Endodermal cell (in vitro differentiated cells): ENCODE results near the gene LRRC3. TPM values are rescaled to one million over a fixed set of nuclear protein-coding genes. Genes with fewer than 3 reads are reported as not detected.
A peak's percentile ranks its signal among the peaks of the same experiment; 100 is the strongest.
"Not testable (repeated sequence)": the region's sequence is repeated elsewhere in the genome, so short reads cannot be mapped to it uniquely, and the experiment has no call there.

Experiments used
- DNase-seq: peaks from one replicate; pipeline ENCODE4 v3.0.0-alpha.2; 2017
- H3K27ac ChIP-seq: 2 replicates; pipeline ENCODE4 v1.5.1; 2013; ENCODE audit warnings: mild to moderate bottlenecking, low read depth, low read length, moderate library complexity
- H3K27me3 ChIP-seq: 2 replicates; pipeline ENCODE4 v1.6.1; 2013; ENCODE audit warnings: mild to moderate bottlenecking, low read length, moderate library complexity; ENCODE audit not compliant: insufficient read depth, control insufficient read depth, poor library complexity, severe bottlenecking
- H3K36me3 ChIP-seq: 2 replicates; pipeline ENCODE4 v1.7.0; 2013; ENCODE audit warnings: mild to moderate bottlenecking, low read length, moderate library complexity; ENCODE audit not compliant: control insufficient read depth, insufficient read depth
- H3K4me1 ChIP-seq: one replicate; pipeline ENCODE4 v1.7.0; 2013; ENCODE audit warnings: low read length; ENCODE audit not compliant: control insufficient read depth, insufficient read depth
- H3K4me3 ChIP-seq: 2 replicates; pipeline ENCODE4 v1.5.1; 2013; ENCODE audit warnings: mild to moderate bottlenecking, low read length, moderate library complexity
- H3K9ac ChIP-seq: 2 replicates; pipeline ENCODE4 v1.6.1; 2013; ENCODE audit warnings: mild to moderate bottlenecking, low read length, moderate library complexity; ENCODE audit not compliant: poor library complexity, severe bottlenecking; ENCODE audit errors: extremely low read depth
- H3K9me3 ChIP-seq: 2 replicates; pipeline ENCODE4 v1.6.1; 2013; ENCODE audit warnings: mild to moderate bottlenecking, low read length, moderate library complexity; ENCODE audit not compliant: control insufficient read depth
- H3K27ac Mint-ChIP-seq: 2 replicates; pipeline ENCODE4 v1.8.0; 2020; ENCODE audit warnings: mixed read lengths
- H3K27me3 Mint-ChIP-seq: 2 replicates; pipeline ENCODE4 v1.8.0; 2021; ENCODE audit warnings: mild to moderate bottlenecking, mixed read lengths; ENCODE audit not compliant: insufficient read depth
- H3K36me3 Mint-ChIP-seq: 2 replicates; pipeline ENCODE4 v1.8.0; 2020; ENCODE audit warnings: low read depth, mixed read lengths
- H3K4me1 Mint-ChIP-seq: 2 replicates; pipeline ENCODE4 v1.8.0; 2020; ENCODE audit warnings: mixed read lengths
- H3K4me3 Mint-ChIP-seq: 2 replicates; pipeline ENCODE4 v1.8.0; 2020; ENCODE audit warnings: mild to moderate bottlenecking, moderate library complexity, mixed read lengths
- H3K9me3 Mint-ChIP-seq: 2 replicates; pipeline ENCODE4 v1.8.0; 2020; ENCODE audit warnings: mild to moderate bottlenecking, mixed read lengths
- WGBS, 2 experiments: methylation state at CpG; one replicate each; pipeline versions ENCODE4 v1.1.5 to v1.1.7; 2013; ENCODE audit warnings: missing lambda C conversion rate in 2 of 2, mixed read lengths in 1 of 2; ENCODE audit not compliant: insufficient coverage in 1 of 2, insufficient read length in 1 of 2; 5-methylcytosine and 5-hydroxymethylcytosine counted together
- total RNA-seq, 2 donors: library from RNA; stranded (reverse); fragmentation: NEBNext Ultra II Directional in 1 of 2; extraction: Animal tissue kit (Norgen Biotek cat#: 25700) in 1 of 2; gene quantifications; 2 replicates in 1 of 2; 3 replicates in 1 of 2; pipeline ENCODE4 v1.2.1, GENCODE V29; 2021
- TF ChIP-seq, protein P1 (sequence below): fragments of 200-600 bp; sonication (generic); conservative IDR thresholded peaks from 2 replicates; pipeline ENCODE4 v1.5.0; 2021; ENCODE audit warnings: antibody characterized with exemption, mild to moderate bottlenecking

Gene LRRC3
- total RNA-seq, 2 donors from 2014 or later: 14.1 to 16.5 TPM

DNA sequence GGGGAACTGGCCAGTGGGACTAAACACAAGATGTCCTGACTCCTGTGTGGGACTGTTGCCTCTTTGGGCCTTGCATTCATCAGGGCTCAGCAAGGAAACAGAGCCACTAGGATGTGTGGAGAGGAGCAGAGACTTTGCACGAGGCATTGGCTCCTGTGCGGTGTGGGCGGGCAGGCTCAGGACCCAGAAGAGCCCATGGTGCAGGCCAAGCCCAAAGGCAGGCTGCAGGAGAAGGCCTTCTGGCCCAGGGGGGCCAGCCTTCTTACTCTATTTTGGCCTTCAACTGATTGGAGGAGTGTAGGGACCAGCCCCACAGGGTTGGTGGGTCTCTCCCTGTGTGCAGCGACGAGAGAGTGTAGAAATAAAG is 23.5 kb downstream of the LRRC3 start:
- TF ChIP-seq, protein P1, sequence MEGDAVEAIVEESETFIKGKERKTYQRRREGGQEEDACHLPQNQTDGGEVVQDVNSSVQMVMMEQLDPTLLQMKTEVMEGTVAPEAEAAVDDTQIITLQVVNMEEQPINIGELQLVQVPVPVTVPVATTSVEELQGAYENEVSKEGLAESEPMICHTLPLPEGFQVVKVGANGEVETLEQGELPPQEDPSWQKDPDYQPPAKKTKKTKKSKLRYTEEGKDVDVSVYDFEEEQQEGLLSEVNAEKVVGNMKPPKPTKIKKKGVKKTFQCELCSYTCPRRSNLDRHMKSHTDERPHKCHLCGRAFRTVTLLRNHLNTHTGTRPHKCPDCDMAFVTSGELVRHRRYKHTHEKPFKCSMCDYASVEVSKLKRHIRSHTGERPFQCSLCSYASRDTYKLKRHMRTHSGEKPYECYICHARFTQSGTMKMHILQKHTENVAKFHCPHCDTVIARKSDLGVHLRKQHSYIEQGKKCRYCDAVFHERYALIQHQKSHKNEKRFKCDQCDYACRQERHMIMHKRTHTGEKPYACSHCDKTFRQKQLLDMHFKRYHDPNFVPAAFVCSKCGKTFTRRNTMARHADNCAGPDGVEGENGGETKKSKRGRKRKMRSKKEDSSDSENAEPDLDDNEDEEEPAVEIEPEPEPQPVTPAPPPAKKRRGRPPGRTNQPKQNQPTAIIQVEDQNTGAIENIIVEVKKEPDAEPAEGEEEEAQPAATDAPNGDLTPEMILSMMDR: no peak
- Histone ChIP-seq H3K9me3 (peaks cover 15% of the 10 kb centered on the region), H3K4me1 (no peaks in the 10 kb centered on the region), H3K9ac (no peak overlapping the region), H3K27ac (no peak overlapping the region), H3K36me3 (peaks cover 42% of the 10 kb centered on the region), H3K27me3 (no peaks in the 10 kb centered on the region), H3K4me3 (no peak overlapping the region)
- DNase-seq: no peak
- 99 to 100% methylated on average over 3 to 5 of the region's 5 CpGs for WGBS, 2 experiments
- Mint-ChIP-seq H3K4me3 (no peak overlapping the region), H3K27me3 (no peaks in the 10 kb centered on the region), H3K4me1 (peaks cover 9% of the 10 kb centered on the region), H3K27ac (no peak overlapping the region), H3K36me3 (peaks cover 7% of the 10 kb centered on the region), H3K9me3 (peaks cover 17% of the 10 kb centered on the region)

DNA sequence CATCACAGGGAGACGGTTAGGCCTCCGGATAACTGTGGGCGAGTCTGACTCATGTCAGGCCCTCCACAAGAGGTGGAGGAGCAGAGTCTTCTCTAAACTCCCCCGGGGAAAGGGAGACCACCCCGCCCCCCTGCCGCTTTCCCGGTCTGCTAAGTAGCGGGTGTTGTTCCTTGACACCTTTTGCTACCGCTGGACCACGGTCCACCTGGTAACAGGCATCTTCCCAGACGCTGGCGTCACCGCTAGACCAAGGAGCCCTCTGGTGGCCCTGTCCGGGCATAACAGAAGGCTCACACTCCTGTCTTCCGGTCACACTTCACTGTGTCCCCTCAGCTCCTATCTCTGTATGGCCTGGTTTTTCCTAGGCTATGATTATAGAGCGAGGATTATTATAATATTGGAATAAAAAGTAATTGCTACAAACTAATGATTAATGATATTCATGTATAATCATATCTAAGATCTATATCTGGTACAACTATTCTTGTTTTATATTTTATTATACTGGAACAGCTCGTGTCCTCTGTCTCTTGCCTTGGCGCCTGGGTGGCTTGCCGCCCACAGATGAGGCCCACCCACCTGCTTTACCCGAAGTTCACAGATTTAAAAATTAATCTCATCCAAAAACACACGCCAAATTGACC is 24.4 kb downstream of the LRRC3 start:
- H3K27ac ChIP-seq, H3K9ac ChIP-seq, H3K27me3 ChIP-seq, H3K4me3 Mint-ChIP-seq, H3K27ac Mint-ChIP-seq, H3K27me3 Mint-ChIP-seq, H3K36me3 Mint-ChIP-seq, H3K4me3 ChIP-seq, H3K4me1 ChIP-seq: not testable (repeated sequence)
- Histone ChIP-seq H3K9me3 (peaks cover 22% of the 10 kb centered on the region), H3K36me3 (peaks cover 42% of the 10 kb centered on the region)
- Mint-ChIP-seq H3K4me1 (peaks cover 11% of the 10 kb centered on the region), H3K9me3 (peaks cover 17% of the 10 kb centered on the region)
- 56 to 100% methylated on average over 4 to 20 of the region's 21 CpGs for WGBS, 2 experiments
- peak; percentile 83 for DNase-seq
- TF ChIP-seq, protein P1: peak; percentile 84

DNA sequence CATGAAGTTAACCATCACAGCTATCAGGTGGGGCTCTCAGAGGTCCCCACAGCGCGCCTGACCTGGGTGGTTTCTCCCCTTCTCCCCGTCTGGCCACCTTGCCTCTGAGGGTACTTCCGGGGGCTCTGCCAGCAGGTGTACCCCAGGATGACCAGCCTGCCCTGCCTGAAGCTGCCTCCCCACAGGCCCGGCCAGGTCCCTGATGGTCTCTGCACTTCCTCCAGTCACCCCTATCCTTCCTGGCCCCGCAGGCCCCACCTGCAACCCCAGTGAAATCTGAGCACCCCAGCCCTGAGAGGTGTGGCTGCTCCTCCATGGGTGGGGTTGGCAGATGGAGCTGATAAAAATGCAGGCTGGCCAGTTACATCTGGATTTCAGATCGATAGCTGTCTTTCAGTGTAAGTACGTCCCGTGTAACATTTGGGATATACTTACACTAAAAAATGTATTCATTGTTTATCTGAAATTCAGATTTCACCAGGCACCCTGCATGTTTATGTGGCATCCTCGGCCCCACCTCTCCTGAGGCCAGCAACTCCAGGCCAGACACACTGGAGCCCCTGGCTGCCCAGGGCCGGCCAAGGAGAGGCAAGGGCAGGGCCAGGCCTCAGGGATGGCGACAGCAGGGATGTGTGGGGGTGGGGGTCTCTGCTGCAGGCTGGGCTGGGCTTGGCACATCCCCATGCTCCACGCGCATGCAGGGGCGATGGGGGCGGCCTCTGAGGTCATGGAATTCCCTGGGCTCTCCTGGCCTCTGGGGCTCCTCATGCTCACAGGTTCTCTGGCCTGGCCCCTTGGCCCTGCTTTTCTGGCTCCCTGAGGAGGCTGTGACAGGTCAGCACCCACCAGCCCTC is 25.1 kb downstream of the LRRC3 start:
- Mint-ChIP-seq H3K4me3 (no peak overlapping the region), H3K9me3 (peaks cover 17% of the 10 kb centered on the region), H3K4me1 (peaks cover 11% of the 10 kb centered on the region), H3K36me3 (peaks cover 7% of the 10 kb centered on the region), H3K27me3 (no peaks in the 10 kb centered on the region), H3K27ac (no peak overlapping the region)
- Histone ChIP-seq H3K27ac (no peak overlapping the region), H3K9me3 (peaks cover 22% of the 10 kb centered on the region), H3K27me3 (no peaks in the 10 kb centered on the region), H3K4me1 (no peaks in the 10 kb centered on the region), H3K36me3 (peaks cover 40% of the 10 kb centered on the region), H3K9ac (no peak overlapping the region), H3K4me3 (no peak overlapping the region)
- no peak for DNase-seq
- 93% methylated on average over 5 to 16 of the region's 16 CpGs for WGBS, 2 experiments
- TF ChIP-seq, protein P1: no peak
